Heart left ventricle (tissue), 13 donors: ENCODE measurements around the gene APOE.
"Not testable (repeated sequence)": the region's sequence is repeated elsewhere in the genome, so short reads cannot be mapped to it uniquely, and the experiment has no call there.

Experiments
- CTCF ChIP-seq, 12 donors: fragments of 200-600 bp; sonication (generic) in 4 of 12; IDR thresholded peaks; one replicate each; pipeline versions ENCODE4 v1.5.0 to v1.8.0; 2018 to 2022; ENCODE audit warnings: antibody characterized with exemption in 12 of 12, mild to moderate bottlenecking in 5 of 12
- POLR2A ChIP-seq, 2 donors: fragments of 450-650 bp; IDR thresholded peaks; one replicate each; pipeline ENCODE4 v1.6.1; 2017; ENCODE audit warnings: antibody characterized with exemption in 2 of 2, mild to moderate bottlenecking in 2 of 2, moderate library complexity in 2 of 2
- donor health status: ischemic (EF 13 %, LVEDD 7.1; RV severe dilation, severe dysfunction).
- donor health status: DM: no; HTN: yes; CAD: no.
- donor health status: DM: no; HTN: no; CAD: no.
- donor health status: ischemic (EF 25% LVEDD 6.9; RV normal size, moderate dysfunction).
- donor health status: ischemic (EF 25% LVEDD 5.7; RV mildly dilated, moderate dysfunction).
- donor health status: ischemic (EF 35%, LVEDD 5.7; RV mildly dilated, moderate dysfunction).
- donor health status: nonischemic (EF 11% LVEDD 7.7; RV severe dilation, severe dysfunction).
- donor health status: DM: yes; HTN: yes; CAD: no.
- donor health status: PGD.
- donor health status: ischemic (EF 29% LVEDD 5.4; RV normal size, mild dysfunction).
- donor health status: nonischemic (EF 23%, LVEDD 6.1; RV moderate dilation, normal function).

- TF ChIP-seq POLR2A, CTCF (IDR thresholded peaks at IDR 0.05): not testable (repeated sequence)
These were observed 17.3 kb upstream of the APOE start for GRCh38 chr19:44888335-44888734.
